ENCODE results near the gene GCNT3.
A peak's percentile ranks its signal among the peaks of the same experiment; 100 is the strongest.

The GCNT3 gene

DNA sequence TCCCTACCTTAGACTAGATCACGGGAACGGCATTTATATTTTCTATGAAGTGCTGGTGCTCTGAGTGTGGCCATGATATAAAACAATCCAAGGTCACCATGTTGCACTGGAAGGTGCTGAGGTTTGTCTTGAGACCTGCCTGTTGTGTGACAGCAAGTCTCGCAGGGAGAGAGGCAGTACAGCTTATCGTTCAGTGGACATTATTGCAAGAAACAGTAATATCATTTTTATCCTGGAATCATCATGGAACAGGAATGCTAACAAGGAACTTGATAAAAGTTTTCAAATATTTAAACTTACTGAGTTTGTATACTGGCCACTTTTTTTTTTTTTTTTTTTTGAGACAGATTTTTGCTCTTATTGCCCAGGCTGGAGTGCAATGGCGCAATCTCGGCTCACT is 40.0 kb upstream of the GCNT3 start:
- Histone ChIP-seq H3K4me1 (ENCODE audit: control extremely low read depth in 1 of 4, control insufficient read depth in 4 of 4, insufficient read depth in 4 of 4, low read length in 3 of 4) (no peaks in the 10 kb centered on the region), H3K36me3 (ENCODE audit: control insufficient read depth in 4 of 4, insufficient read depth in 4 of 4, low read length in 3 of 4) (no peaks in the 10 kb centered on the region), H3K9me3 (ENCODE audit: control extremely low read depth in 1 of 5, control insufficient read depth in 4 of 5, insufficient read depth in 2 of 5, low read depth in 1 of 5, low read length in 4 of 5) (peaks cover 0 to 2% (median 0%) of the 10 kb centered on the region in 5 experiments), H3K4me3 (ENCODE audit: control insufficient read depth in 1 of 7, extremely low read depth in 1 of 7, insufficient read depth in 4 of 7, low read depth in 2 of 7, low read length in 6 of 7) (no peak overlapping the region), H3K27me3 (replicated peaks in 2 of 5; ENCODE audit: control insufficient read depth in 4 of 5, insufficient read depth in 5 of 5, low read length in 4 of 5) (peaks cover 0 to 24% (median 2%) of the 10 kb centered on the region in 5 experiments), H3K27ac (ENCODE audit: insufficient read depth in 1 of 2, low read depth in 1 of 2, low read length in 2 of 2, poor library complexity in 1 of 2, severe bottlenecking in 2 of 2) (no peak overlapping the region)
- CTCF ChIA-PET = no interaction called here
- POLR2A ChIA-PET = interaction anchor here (0.6 kb wide), 1 partner anchor 67 kb away, joined by 3 read pairs; no protein-coding TSS in a partner anchor
- 100% methylated on average over 2 of the region's 6 CpGs for WGBS (ENCODE audit: insufficient coverage)
- no peak for DNase-seq

DNA sequence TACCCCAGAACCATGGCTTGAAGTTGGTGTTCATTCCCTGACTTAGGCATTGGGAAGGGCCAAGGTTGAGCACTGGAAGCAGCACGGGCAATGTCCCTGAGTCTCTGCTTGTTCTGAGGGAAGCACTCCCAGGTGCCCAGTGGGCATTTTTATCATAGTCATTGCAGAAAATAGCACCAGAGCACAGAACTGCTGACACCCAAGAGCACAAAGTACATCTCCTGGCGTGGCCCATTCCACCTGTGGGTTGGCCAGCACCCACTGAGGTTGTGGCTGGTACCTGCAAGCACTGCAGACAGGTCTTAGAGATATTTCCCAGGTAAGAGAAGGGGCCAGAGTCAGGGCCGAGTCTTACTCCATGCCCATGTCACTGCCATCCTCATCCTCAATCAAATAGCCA is 28.5 kb upstream of the GCNT3 start:
- Histone ChIP-seq H3K9me3 (ENCODE audit: control extremely low read depth in 1 of 5, control insufficient read depth in 4 of 5, insufficient read depth in 2 of 5, low read depth in 1 of 5, low read length in 4 of 5) (no peaks in the 10 kb centered on the region), H3K36me3 (ENCODE audit: control insufficient read depth in 4 of 4, insufficient read depth in 4 of 4, low read length in 3 of 4) (no peaks in the 10 kb centered on the region), H3K27me3 (replicated peaks in 2 of 5; ENCODE audit: control insufficient read depth in 4 of 5, insufficient read depth in 5 of 5, low read length in 4 of 5) (peaks cover 0 to 73% (median 23%) of the 10 kb centered on the region in 5 experiments), H3K27ac (ENCODE audit: insufficient read depth in 1 of 2, low read depth in 1 of 2, low read length in 2 of 2, poor library complexity in 1 of 2, severe bottlenecking in 2 of 2) (no peak overlapping the region), H3K4me1 (ENCODE audit: control extremely low read depth in 1 of 4, control insufficient read depth in 4 of 4, insufficient read depth in 4 of 4, low read length in 3 of 4) (no peaks in the 10 kb centered on the region), H3K4me3 (ENCODE audit: control insufficient read depth in 1 of 7, extremely low read depth in 1 of 7, insufficient read depth in 4 of 7, low read depth in 2 of 7, low read length in 6 of 7) (no peak overlapping the region)
- POLR2A ChIA-PET = no interaction called here
- CTCF ChIA-PET = no interaction called here
- no peak for DNase-seq
- 82% methylated on average over 2 of the region's 3 CpGs for WGBS (ENCODE audit: insufficient coverage)

DNA sequence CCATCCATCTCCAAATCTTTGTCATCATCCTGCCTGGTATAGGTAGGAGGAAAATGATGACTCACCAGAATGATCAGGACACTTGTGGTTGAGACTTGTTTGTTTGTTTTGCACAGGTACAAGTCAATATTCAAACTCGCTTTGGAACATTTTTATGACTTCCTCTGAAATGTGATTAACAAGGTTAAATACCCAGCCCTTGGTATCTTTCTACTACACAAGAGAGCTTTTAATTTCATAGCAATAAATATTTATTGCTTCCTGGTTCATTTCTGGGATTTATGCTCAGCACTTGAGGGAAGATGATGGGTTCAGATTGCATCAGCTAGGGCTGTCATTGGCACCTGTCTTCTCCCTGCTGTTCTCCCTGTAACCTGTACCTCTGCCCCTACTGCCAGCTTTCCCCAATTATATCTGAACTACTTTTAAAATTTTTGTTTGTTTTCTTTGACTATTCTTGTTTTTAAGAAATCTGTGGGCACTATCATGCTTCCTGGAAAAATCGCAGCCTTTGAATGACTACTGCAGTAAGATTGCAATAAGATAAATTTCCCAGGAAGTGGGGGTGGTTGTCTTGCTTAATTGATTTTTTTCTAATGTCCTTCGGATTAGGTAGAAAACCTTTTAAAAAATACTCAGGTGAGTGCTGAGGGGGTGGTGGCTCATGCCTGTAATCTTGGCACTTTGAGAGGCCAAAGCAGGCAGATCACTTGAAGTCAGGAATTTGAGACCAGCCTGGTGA is 24.3 kb upstream of the GCNT3 start:
- H3K27me3 ChIP-seq (replicated peaks in 2 of 5; ENCODE audit: control insufficient read depth in 4 of 5, insufficient read depth in 5 of 5, low read length in 4 of 5) = peaks cover 0 to 77% (median 32%) of the 10 kb centered on the region in 5 experiments
- peaks cover 3 to 11% (median 8%) of the 10 kb centered on the region in 4 experiments for H3K4me1 ChIP-seq (ENCODE audit: control extremely low read depth in 1 of 4, control insufficient read depth in 4 of 4, insufficient read depth in 4 of 4, low read length in 3 of 4)
- no peak overlapping the region for H3K4me3 ChIP-seq (ENCODE audit: control insufficient read depth in 1 of 7, extremely low read depth in 1 of 7, insufficient read depth in 4 of 7, low read depth in 2 of 7, low read length in 6 of 7)
- ChIA-PET CTCF (no interaction called here), POLR2A (no interaction called here)
- 43% methylated on average over 2 of the region's 3 CpGs for WGBS (ENCODE audit: insufficient coverage)
- no peaks in the 10 kb centered on the region for H3K9me3 ChIP-seq (ENCODE audit: control extremely low read depth in 1 of 5, control insufficient read depth in 4 of 5, insufficient read depth in 2 of 5, low read depth in 1 of 5, low read length in 4 of 5)
- H3K27ac ChIP-seq (ENCODE audit: insufficient read depth in 1 of 2, low read depth in 1 of 2, low read length in 2 of 2, poor library complexity in 1 of 2, severe bottlenecking in 2 of 2) = no peak overlapping the region
- DNase-seq = no peak
- H3K36me3 ChIP-seq (ENCODE audit: control insufficient read depth in 4 of 4, insufficient read depth in 4 of 4, low read length in 3 of 4) = no peaks in the 10 kb centered on the region

DNA sequence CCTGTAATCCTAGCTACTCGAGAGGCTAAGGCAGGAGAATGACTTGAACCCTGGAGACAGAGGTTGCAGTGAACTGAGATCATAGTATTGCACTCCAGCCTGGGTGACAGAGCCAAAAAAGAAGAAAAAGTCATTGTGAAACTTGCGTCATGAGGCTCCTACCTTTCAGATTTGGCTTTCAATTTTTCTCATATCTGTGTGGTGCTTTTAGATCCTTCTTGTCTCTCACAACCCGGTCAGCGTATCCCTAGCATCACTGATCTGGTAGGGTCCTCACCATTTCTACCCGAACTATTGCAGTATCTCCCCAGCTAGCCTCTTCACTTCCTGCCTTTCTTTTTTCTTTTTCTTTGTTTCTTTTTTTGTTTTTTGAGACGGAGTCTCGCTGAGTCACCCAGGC is 21.6 kb upstream of the GCNT3 start:
- POLR2A ChIA-PET = interaction anchor here (0.6 kb wide), 1 partner anchor 151 kb away, joined by 3 read pairs; no protein-coding TSS in a partner anchor

DNA sequence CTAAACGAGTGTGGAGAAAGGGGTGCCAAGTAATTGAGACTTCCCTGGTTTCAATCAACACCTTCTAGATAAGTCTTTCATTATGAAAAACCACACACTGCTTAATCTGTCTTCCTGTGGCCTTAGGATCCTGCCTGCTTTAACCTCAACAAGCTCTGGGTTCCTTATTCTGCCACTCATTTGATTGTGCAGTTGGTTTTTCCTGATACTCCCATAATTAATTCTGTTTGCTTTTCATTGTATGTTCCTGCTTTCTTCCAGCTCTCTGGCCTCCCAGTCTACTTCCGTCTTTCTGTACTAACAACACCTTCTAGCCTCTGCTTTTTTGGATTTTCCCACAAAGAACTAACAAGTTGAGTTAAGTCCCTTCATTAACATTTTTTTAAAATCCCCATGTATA is 20.2 kb upstream of the GCNT3 start:
- POLR2A ChIA-PET = no interaction called here
- 0% methylated on average over 1 of the region's 2 CpGs for WGBS (ENCODE audit: insufficient coverage)

More for the DNA sequence above, 21.6 kb upstream of the GCNT3 start:
- no peak overlapping the region for H3K27ac ChIP-seq (ENCODE audit: insufficient read depth in 1 of 2, low read depth in 1 of 2, low read length in 2 of 2, poor library complexity in 1 of 2, severe bottlenecking in 2 of 2)
- H3K27me3 ChIP-seq (replicated peaks in 2 of 5; ENCODE audit: control insufficient read depth in 4 of 5, insufficient read depth in 5 of 5, low read length in 4 of 5) = peaks cover 3 to 77% (median 34%) of the 10 kb centered on the region in 5 experiments
- peaks cover 3 to 11% (median 8%) of the 10 kb centered on the region in 4 experiments for H3K4me1 ChIP-seq (ENCODE audit: control extremely low read depth in 1 of 4, control insufficient read depth in 4 of 4, insufficient read depth in 4 of 4, low read length in 3 of 4)
- DNase-seq = peak in 1 of 3 donors; percentile 6
- H3K4me3 ChIP-seq (ENCODE audit: control insufficient read depth in 1 of 7, extremely low read depth in 1 of 7, insufficient read depth in 4 of 7, low read depth in 2 of 7, low read length in 6 of 7) = no peak overlapping the region
- WGBS (ENCODE audit: insufficient coverage) = 78% methylated on average over 7 of the region's 7 CpGs
- H3K36me3 ChIP-seq (ENCODE audit: control insufficient read depth in 4 of 4, insufficient read depth in 4 of 4, low read length in 3 of 4) = no peaks in the 10 kb centered on the region
- CTCF ChIA-PET = no interaction called here
- no peaks in the 10 kb centered on the region for H3K9me3 ChIP-seq (ENCODE audit: control extremely low read depth in 1 of 5, control insufficient read depth in 4 of 5, insufficient read depth in 2 of 5, low read depth in 1 of 5, low read length in 4 of 5)

DNA sequence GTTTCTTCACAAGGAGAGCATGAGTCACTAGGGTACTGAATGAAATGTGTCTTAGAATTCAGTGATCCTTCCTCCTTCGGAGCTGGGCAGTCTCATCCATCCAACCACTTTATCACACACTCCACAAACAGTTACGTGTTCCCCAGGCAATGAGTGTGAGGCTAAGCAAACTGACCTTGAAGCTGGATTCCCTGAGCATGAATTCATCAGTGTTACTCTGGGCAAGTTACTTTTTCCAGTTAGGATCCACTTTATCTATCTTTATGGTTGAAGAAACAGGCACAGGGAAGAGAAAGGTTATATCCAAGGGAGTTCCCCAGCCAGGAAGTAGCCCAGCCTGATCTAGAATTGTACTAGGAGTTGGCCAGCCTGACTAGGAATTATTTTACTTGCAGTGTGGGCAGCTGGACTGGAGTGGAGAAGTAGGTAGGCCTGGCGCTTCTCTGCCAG is 17.1 kb upstream of the GCNT3 start:
- Histone ChIP-seq H3K4me3 (ENCODE audit: control insufficient read depth in 1 of 7, extremely low read depth in 1 of 7, insufficient read depth in 4 of 7, low read depth in 2 of 7, low read length in 6 of 7) (no peak overlapping the region), H3K4me1 (ENCODE audit: control extremely low read depth in 1 of 4, control insufficient read depth in 4 of 4, insufficient read depth in 4 of 4, low read length in 3 of 4) (peaks cover 3 to 11% (median 8%) of the 10 kb centered on the region in 4 experiments), H3K36me3 (ENCODE audit: control insufficient read depth in 4 of 4, insufficient read depth in 4 of 4, low read length in 3 of 4) (no peaks in the 10 kb centered on the region), H3K9me3 (ENCODE audit: control extremely low read depth in 1 of 5, control insufficient read depth in 4 of 5, insufficient read depth in 2 of 5, low read depth in 1 of 5, low read length in 4 of 5) (peaks cover 0 to 6% (median 0%) of the 10 kb centered on the region in 5 experiments), H3K27me3 (replicated peaks in 2 of 5; ENCODE audit: control insufficient read depth in 4 of 5, insufficient read depth in 5 of 5, low read length in 4 of 5) (peaks cover 3 to 73% (median 36%) of the 10 kb centered on the region in 5 experiments), H3K27ac (ENCODE audit: insufficient read depth in 1 of 2, low read depth in 1 of 2, low read length in 2 of 2, poor library complexity in 1 of 2, severe bottlenecking in 2 of 2) (no peak overlapping the region)
- DNase-seq = peak in 1 of 3 donors; percentile 4
- WGBS (ENCODE audit: insufficient coverage) = 87% methylated on average over 3 of the region's 3 CpGs
- POLR2A ChIA-PET = interaction anchor here (0.5 to 0.6 kb wide), 2 partner anchors 98 to 750 kb away, joined by 3 to 4 read pairs; no protein-coding TSS in a partner anchor
- CTCF ChIA-PET = interaction anchor here (1.1 to 1.4 kb wide), 3 partner anchors 10 to 47 kb away, joined by 3 to 4 read pairs (median 3); no protein-coding TSS in a partner anchor

More for the DNA sequence above, 20.2 kb upstream of the GCNT3 start:
- H3K4me3 ChIP-seq (ENCODE audit: control insufficient read depth in 1 of 7, extremely low read depth in 1 of 7, insufficient read depth in 4 of 7, low read depth in 2 of 7, low read length in 6 of 7) = peak overlapping the region in 1 of 7 experiments; percentile 4
- H3K4me1 ChIP-seq (ENCODE audit: control extremely low read depth in 1 of 4, control insufficient read depth in 4 of 4, insufficient read depth in 4 of 4, low read length in 3 of 4) = peaks cover 3 to 11% (median 8%) of the 10 kb centered on the region in 4 experiments
- CTCF ChIA-PET = interaction anchor here (0.6 kb wide), 1 partner anchor 48 kb away, joined by 3 read pairs; no protein-coding TSS in a partner anchor
- peaks cover 0 to 1% (median 0%) of the 10 kb centered on the region in 5 experiments for H3K9me3 ChIP-seq (ENCODE audit: control extremely low read depth in 1 of 5, control insufficient read depth in 4 of 5, insufficient read depth in 2 of 5, low read depth in 1 of 5, low read length in 4 of 5)
- no peaks in the 10 kb centered on the region for H3K36me3 ChIP-seq (ENCODE audit: control insufficient read depth in 4 of 4, insufficient read depth in 4 of 4, low read length in 3 of 4)
- H3K27me3 ChIP-seq (replicated peaks in 2 of 5; ENCODE audit: control insufficient read depth in 4 of 5, insufficient read depth in 5 of 5, low read length in 4 of 5) = peaks cover 3 to 81% (median 39%) of the 10 kb centered on the region in 5 experiments
- H3K27ac ChIP-seq (ENCODE audit: insufficient read depth in 1 of 2, low read depth in 1 of 2, low read length in 2 of 2, poor library complexity in 1 of 2, severe bottlenecking in 2 of 2) = no peak overlapping the region
- peak; percentile 37 to 67 (median 59) for DNase-seq

DNA sequence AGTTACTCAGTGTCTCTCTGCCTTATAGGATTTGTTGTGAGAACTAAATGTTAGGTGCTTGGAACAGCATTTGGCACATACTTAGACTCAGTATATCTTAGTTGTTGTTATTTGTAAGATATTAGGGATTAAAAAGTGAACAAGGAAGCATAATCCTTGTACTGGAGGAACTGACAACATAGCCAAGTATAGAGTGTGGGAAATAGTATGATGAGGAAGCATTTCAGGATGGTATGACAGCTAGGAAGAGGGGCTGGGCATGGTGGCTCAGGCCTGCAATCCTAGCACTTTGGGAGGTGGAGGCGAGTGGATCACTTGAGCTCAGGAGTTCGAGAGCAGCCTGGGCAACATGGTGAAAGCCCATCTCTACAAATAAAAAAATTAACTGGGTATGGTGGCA is 16.6 kb upstream of the GCNT3 start:
- Histone ChIP-seq H3K36me3 (ENCODE audit: control insufficient read depth in 4 of 4, insufficient read depth in 4 of 4, low read length in 3 of 4) (no peaks in the 10 kb centered on the region), H3K9me3 (ENCODE audit: control extremely low read depth in 1 of 5, control insufficient read depth in 4 of 5, insufficient read depth in 2 of 5, low read depth in 1 of 5, low read length in 4 of 5) (peaks cover 0 to 6% (median 0%) of the 10 kb centered on the region in 5 experiments), H3K27ac (ENCODE audit: insufficient read depth in 1 of 2, low read depth in 1 of 2, low read length in 2 of 2, poor library complexity in 1 of 2, severe bottlenecking in 2 of 2) (no peak overlapping the region), H3K4me3 (ENCODE audit: control insufficient read depth in 1 of 7, extremely low read depth in 1 of 7, insufficient read depth in 4 of 7, low read depth in 2 of 7, low read length in 6 of 7) (no peak overlapping the region), H3K4me1 (ENCODE audit: control extremely low read depth in 1 of 4, control insufficient read depth in 4 of 4, insufficient read depth in 4 of 4, low read length in 3 of 4) (peaks cover 3 to 11% (median 8%) of the 10 kb centered on the region in 4 experiments), H3K27me3 (replicated peaks in 2 of 5; ENCODE audit: control insufficient read depth in 4 of 5, insufficient read depth in 5 of 5, low read length in 4 of 5) (peaks cover 3 to 73% (median 34%) of the 10 kb centered on the region in 5 experiments)
- POLR2A ChIA-PET = interaction anchor here (0.5 kb wide), 1 partner anchor 98 kb away, joined by 4 read pairs; no protein-coding TSS in a partner anchor
- no peak for DNase-seq
- CTCF ChIA-PET = interaction anchor here (1.1 to 1.4 kb wide), 3 partner anchors 10 to 48 kb away, joined by 3 to 4 read pairs (median 3); no protein-coding TSS in a partner anchor
- WGBS (ENCODE audit: insufficient coverage) = no CpG with 5 or more reads among the region's 2 CpGs

All from common myeloid progenitor, CD34-positive (primary cell).